Natural killer cell (primary cell): ENCODE measurements around the gene FREM3. TPM values are rescaled to one million over a fixed set of nuclear protein-coding genes. Genes with fewer than 3 reads are reported as not detected.

Experiments
- ATAC-seq, 3 donors: fragments of 150-1000 bp in 2 of 3; fragments of 200-7000 bp in 1 of 3; cut with Tn5 transposase; 1 replicate in 1 of 3; 2 replicates in 2 of 3; pipeline ENCODE4 v1.10.0; 2021; ENCODE audit warnings: mild to moderate bottlenecking in 2 of 3, moderate library complexity in 2 of 3
- DNase-seq, 2 donors: peaks; one replicate each; pipeline versions ENCODE4 v3.0.0 to v3.0.0-alpha.2; 2013 to 2021; ENCODE audit warnings: mixed read lengths in 1 of 2
- H3K27ac ChIP-seq: one replicate; pipeline ENCODE4 v1.5.1; 2013; ENCODE audit warnings: mild to moderate bottlenecking, low read length
- H3K27me3 ChIP-seq: one replicate; pipeline ENCODE4 v1.6.1; 2013; ENCODE audit warnings: low read length; ENCODE audit not compliant: control insufficient read depth, insufficient read depth
- H3K36me3 ChIP-seq: one replicate; pipeline ENCODE4 v1.6.1; 2013; ENCODE audit warnings: low read length; ENCODE audit not compliant: control insufficient read depth, insufficient read depth
- H3K4me1 ChIP-seq: one replicate; pipeline ENCODE4 v1.6.1; 2013; ENCODE audit warnings: low read length; ENCODE audit not compliant: control insufficient read depth, insufficient read depth
- H3K4me3 ChIP-seq: one replicate; pipeline ENCODE4 v1.5.1; 2013; ENCODE audit warnings: low read length
- H3K9me3 ChIP-seq: one replicate; pipeline ENCODE4 v1.6.1; 2013; ENCODE audit warnings: low read length; ENCODE audit not compliant: control insufficient read depth, insufficient read depth
- H3K27ac Mint-ChIP-seq, 2 donors: one replicate each; pipeline ENCODE4 v1.8.0; 2022; ENCODE audit warnings: mild to moderate bottlenecking in 2 of 2, mixed read lengths in 2 of 2, moderate library complexity in 1 of 2
- H3K27me3 Mint-ChIP-seq, 2 donors: one replicate each; pipeline ENCODE4 v1.8.0; 2022; ENCODE audit warnings: low read depth in 2 of 2, mixed read lengths in 2 of 2
- H3K36me3 Mint-ChIP-seq: one replicate; pipeline ENCODE4 v1.8.0; 2022; ENCODE audit warnings: mixed read lengths
- H3K4me1 Mint-ChIP-seq, 2 donors: one replicate each; pipeline ENCODE4 v1.8.0; 2022; ENCODE audit warnings: mixed read lengths in 2 of 2
- H3K4me3 Mint-ChIP-seq: one replicate; pipeline ENCODE4 v1.8.0; 2022; ENCODE audit warnings: mild to moderate bottlenecking, moderate library complexity, mixed read lengths
- H3K9me3 Mint-ChIP-seq, 2 donors: one replicate each; pipeline ENCODE4 v1.8.0; 2022; ENCODE audit warnings: mixed read lengths in 2 of 2
- WGBS: methylation state at CpG from one replicate; pipeline ENCODE4 v1.1.7; 2013; ENCODE audit warnings: missing lambda C conversion rate; ENCODE audit not compliant: insufficient coverage; 5-methylcytosine and 5-hydroxymethylcytosine counted together
- intact Hi-C: fragments of 100-400 bp; cut with micrococcal nuclease; formaldehyde crosslinking; loops from one replicate; pipeline ENCODE4 v1.14.2; 2022
- total RNA-seq, 4 donors: library from RNA; stranded (reverse); fragments of 120-200 nt in 1 of 4; gene quantifications; one replicate each; pipeline versions ENCODE4 v1.2.3 to v1.2.4, GENCODE V29; 2013 to 2022
- TF ChIP-seq, protein P1 (sequence below): fragments of 200-600 bp; IDR thresholded peaks from one replicate; pipeline ENCODE4 v1.8.0; 2022; ENCODE audit warnings: antibody characterized with exemption

FREM3 gene
- total RNA-seq, 3 donors from 2014 or later (not counting 1 experiment from before 2014, with no cell fraction given) = 0.07 TPM; not detected in 2

DNA sequence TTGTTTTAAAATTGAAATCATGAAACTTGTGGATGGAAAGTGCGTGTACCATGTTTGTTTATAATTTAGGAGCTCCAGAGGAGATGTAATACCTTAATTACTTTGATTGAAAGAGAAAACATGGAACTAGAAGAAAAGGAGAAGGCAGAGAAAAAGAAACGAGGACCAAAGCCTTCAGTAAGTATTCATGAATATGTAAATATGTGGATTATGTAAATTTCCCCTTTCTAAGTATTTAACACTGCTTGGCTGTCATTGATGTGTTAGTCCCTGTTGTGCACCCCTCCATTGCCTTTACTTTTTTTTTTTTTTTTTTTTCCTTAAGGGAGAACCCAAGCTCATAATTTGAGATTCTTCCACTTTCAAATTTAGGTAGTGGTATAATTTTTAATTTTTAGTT lies 150.5 kb downstream of the FREM3 start:
- ATAC-seq (no peak), DNase-seq (no peak)
- H3K4me1 ChIP-seq = no peaks in the 10 kb centered on the region
- H3K27ac ChIP-seq = no peak overlapping the region
- TF ChIP-seq, protein P1, sequence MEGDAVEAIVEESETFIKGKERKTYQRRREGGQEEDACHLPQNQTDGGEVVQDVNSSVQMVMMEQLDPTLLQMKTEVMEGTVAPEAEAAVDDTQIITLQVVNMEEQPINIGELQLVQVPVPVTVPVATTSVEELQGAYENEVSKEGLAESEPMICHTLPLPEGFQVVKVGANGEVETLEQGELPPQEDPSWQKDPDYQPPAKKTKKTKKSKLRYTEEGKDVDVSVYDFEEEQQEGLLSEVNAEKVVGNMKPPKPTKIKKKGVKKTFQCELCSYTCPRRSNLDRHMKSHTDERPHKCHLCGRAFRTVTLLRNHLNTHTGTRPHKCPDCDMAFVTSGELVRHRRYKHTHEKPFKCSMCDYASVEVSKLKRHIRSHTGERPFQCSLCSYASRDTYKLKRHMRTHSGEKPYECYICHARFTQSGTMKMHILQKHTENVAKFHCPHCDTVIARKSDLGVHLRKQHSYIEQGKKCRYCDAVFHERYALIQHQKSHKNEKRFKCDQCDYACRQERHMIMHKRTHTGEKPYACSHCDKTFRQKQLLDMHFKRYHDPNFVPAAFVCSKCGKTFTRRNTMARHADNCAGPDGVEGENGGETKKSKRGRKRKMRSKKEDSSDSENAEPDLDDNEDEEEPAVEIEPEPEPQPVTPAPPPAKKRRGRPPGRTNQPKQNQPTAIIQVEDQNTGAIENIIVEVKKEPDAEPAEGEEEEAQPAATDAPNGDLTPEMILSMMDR = no peak
- no peak overlapping the region for H3K27ac Mint-ChIP-seq
- H3K36me3 ChIP-seq = peaks cover 90% of the 10 kb centered on the region
- 93% methylated on average over 2 of the region's 2 CpGs for WGBS
- H3K9me3 ChIP-seq = no peaks in the 10 kb centered on the region
- peaks cover 45% of the 10 kb centered on the region for H3K36me3 Mint-ChIP-seq
- H3K9me3 Mint-ChIP-seq = no peaks in the 10 kb centered on the region
- no peak overlapping the region for H3K4me3 Mint-ChIP-seq
- intact Hi-C loops = no loop called here
- no peaks in the 10 kb centered on the region for H3K27me3 Mint-ChIP-seq
- H3K27me3 ChIP-seq = no peaks in the 10 kb centered on the region
- H3K4me3 ChIP-seq = no peak overlapping the region
- peaks cover 0 to 4% of the 10 kb centered on the region in 2 donors for H3K4me1 Mint-ChIP-seq

DNA sequence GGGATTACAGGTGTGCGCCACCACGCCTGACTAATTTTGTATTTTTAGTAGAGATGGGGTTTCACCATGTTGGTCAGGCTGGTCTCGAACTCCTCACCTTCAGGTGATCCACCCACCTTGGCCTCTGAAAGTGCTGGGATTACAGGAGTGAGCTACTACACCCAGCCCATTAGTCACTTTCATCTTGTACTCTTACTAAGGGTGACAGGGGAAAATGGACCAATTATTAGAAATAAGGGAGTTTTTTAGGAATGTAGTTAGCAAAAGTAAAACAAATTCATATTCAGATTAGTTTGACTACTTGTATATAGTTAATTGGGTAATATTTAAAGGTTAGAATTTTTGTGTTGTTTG lies 160.8 kb downstream of the FREM3 start:
- Mint-ChIP-seq H3K27ac (peak overlapping the region; percentile 27 to 59), H3K4me3 (no peak overlapping the region), H3K4me1 (peaks cover 0 to 9% of the 10 kb centered on the region in 2 donors), H3K27me3 (no peaks in the 10 kb centered on the region), H3K9me3 (no peaks in the 10 kb centered on the region), H3K36me3 (peaks cover 41% of the 10 kb centered on the region)
- DNase-seq (no peak), ATAC-seq (no peak)
- no peaks in the 10 kb centered on the region for H3K27me3 ChIP-seq
- peaks cover 88% of the 10 kb centered on the region for H3K36me3 ChIP-seq
- H3K4me3 ChIP-seq = no peak overlapping the region
- no peaks in the 10 kb centered on the region for H3K4me1 ChIP-seq
- 91% methylated on average over 3 of the region's 3 CpGs for WGBS
- H3K9me3 ChIP-seq = no peaks in the 10 kb centered on the region
- TF ChIP-seq, protein P1 = no peak
- H3K27ac ChIP-seq = no peak overlapping the region
- intact Hi-C loops = no loop called here

DNA sequence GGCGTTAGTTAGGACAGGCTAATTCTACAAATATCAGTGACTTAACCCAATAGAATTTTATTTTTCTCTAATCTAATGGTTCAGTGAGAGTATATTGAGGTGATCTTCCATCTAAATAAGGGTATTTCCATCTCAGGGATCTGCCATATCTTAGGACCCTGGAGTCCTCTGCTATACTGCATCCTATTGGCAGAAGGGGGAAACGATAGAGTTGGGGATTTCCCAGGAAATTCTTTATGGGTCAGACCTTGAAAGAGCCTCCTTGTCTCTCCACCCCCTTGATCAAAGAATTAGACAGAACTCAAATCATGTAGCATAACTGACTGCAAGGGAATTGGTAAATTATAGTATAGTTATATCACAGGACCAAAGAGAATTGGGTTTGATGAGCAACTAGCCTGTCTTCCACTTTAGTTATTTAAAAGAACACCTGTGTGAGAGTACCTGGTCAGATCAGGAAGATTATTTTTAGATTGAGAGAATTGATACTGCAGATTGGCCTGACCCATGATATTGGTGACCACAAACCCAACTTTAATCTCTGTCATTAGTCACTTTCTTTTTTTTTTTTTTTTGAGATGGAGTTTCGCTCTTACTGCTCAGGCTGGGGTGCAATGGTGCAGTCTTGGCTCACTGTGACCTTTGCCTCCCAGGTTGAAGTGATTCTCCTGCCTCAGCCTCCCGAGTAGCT lies 161.4 kb downstream of the FREM3 start:
- H3K36me3 ChIP-seq = peaks cover 88% of the 10 kb centered on the region
- no peak overlapping the region for H3K27ac ChIP-seq
- ATAC-seq (peak in 2 of 3 donors; percentile 44 to 68), DNase-seq (peak in 1 of 2 donors; percentile 41)
- TF ChIP-seq, protein P1 = no peak
- no peaks in the 10 kb centered on the region for H3K27me3 Mint-ChIP-seq
- no peaks in the 10 kb centered on the region for H3K9me3 Mint-ChIP-seq
- H3K4me1 ChIP-seq = no peaks in the 10 kb centered on the region
- H3K27me3 ChIP-seq = no peaks in the 10 kb centered on the region
- H3K4me1 Mint-ChIP-seq = peaks cover 0 to 9% of the 10 kb centered on the region in 2 donors
- H3K27ac Mint-ChIP-seq = peak overlapping the region; percentile 27 to 59
- intact Hi-C loops = no loop called here
- WGBS = 83% methylated on average over 3 of the region's 4 CpGs
- H3K36me3 Mint-ChIP-seq = peaks cover 41% of the 10 kb centered on the region
- H3K9me3 ChIP-seq = no peaks in the 10 kb centered on the region
- H3K4me3 Mint-ChIP-seq = no peak overlapping the region
- no peak overlapping the region for H3K4me3 ChIP-seq
